ENCODE measurements around the gene FOXP4.

FOXP4 gene

DNA sequence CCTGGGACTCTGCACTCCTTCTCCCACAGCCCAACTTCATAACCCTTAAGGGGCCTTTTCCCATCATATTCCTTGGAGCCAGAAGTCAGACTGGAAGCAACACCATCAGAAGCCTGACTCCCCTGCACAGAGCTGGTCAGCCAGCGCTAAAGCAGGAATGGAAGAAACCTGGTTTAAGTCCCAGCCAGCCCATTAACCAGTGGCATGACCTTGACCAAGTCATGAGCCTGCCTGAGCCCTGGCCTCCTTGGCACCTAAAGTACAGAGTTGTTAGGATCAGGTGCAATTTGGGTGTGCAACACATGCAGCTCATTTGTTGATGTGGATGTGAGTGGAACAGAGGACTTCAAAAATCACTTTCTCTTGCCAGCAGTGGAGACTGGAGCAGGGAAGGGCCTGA lies 20.8 kb downstream of the FOXP4 start:
- Histone ChIP-seq H3K27ac (ENCODE audit: low read depth, low read length, poor library complexity, severe bottlenecking) (no peak overlapping the region), H3K27me3 (ENCODE audit: insufficient read depth, low read length) (no peaks in the 10 kb centered on the region), H3K4me2 (ENCODE audit: low read length) (no peak overlapping the region), H3K79me2 (ENCODE audit: insufficient read depth, low read length) (no peaks in the 10 kb centered on the region), H3K36me3 (ENCODE audit: insufficient read depth, low read length) (no peaks in the 10 kb centered on the region), H3K9me2 (ENCODE audit: low read depth, low read length) (no peaks in the 10 kb centered on the region), H3K4me3 (ENCODE audit: low read depth, low read length, poor library complexity, severe bottlenecking) (no peak overlapping the region), H3F3A (ENCODE audit: insufficient read depth, low read length) (no peaks in the 10 kb centered on the region), H3K9ac (ENCODE audit: low read length) (no peak overlapping the region), H2AFZ (ENCODE audit: low read length) (no peak overlapping the region), H3K9me3 (ENCODE audit: low read length) (no peaks in the 10 kb centered on the region), H4K20me1 (ENCODE audit: insufficient read depth, low read length) (no peaks in the 10 kb centered on the region), H3K4me1 (ENCODE audit: insufficient read depth, low read length, severe bottlenecking) (no peaks in the 10 kb centered on the region)
- TF ChIP-seq, protein P1, sequence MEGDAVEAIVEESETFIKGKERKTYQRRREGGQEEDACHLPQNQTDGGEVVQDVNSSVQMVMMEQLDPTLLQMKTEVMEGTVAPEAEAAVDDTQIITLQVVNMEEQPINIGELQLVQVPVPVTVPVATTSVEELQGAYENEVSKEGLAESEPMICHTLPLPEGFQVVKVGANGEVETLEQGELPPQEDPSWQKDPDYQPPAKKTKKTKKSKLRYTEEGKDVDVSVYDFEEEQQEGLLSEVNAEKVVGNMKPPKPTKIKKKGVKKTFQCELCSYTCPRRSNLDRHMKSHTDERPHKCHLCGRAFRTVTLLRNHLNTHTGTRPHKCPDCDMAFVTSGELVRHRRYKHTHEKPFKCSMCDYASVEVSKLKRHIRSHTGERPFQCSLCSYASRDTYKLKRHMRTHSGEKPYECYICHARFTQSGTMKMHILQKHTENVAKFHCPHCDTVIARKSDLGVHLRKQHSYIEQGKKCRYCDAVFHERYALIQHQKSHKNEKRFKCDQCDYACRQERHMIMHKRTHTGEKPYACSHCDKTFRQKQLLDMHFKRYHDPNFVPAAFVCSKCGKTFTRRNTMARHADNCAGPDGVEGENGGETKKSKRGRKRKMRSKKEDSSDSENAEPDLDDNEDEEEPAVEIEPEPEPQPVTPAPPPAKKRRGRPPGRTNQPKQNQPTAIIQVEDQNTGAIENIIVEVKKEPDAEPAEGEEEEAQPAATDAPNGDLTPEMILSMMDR (IDR thresholded peaks at IDR 0.05; ENCODE audit: low read length), result no peak
- no peak for TF ChIP-seq EZH2 (IDR thresholded peaks at IDR 0.05; ENCODE audit: borderline replicate concordance, low read length)

DNA sequence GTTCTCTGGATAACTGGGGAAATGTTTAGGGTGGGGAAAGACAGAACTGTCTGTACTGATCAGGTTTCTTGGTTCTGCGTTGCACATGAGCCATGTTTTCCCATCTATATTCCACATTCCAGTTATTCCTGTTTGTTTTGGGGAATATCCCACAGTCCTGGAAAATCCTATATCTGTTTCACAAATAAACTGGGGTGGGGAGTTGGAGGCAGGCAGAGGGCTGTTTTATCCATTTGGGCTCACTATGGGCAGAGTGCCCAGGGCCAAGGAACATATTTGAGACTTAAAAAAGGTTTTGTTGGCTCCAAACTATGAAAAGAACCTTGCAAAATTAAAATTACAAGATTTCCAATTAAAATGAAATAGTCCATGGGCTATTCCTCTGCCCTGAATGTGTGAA lies 21.5 kb downstream of the FOXP4 start:
- no peak overlapping the region for H3K27ac ChIP-seq (ENCODE audit: low read depth, low read length, poor library complexity, severe bottlenecking)
- H3K9me2 ChIP-seq (ENCODE audit: low read depth, low read length), result no peaks in the 10 kb centered on the region
- H3K27me3 ChIP-seq (ENCODE audit: insufficient read depth, low read length), result no peaks in the 10 kb centered on the region
- no peaks in the 10 kb centered on the region for H3K4me1 ChIP-seq (ENCODE audit: insufficient read depth, low read length, severe bottlenecking)
- H2AFZ ChIP-seq (ENCODE audit: low read length), result no peak overlapping the region
- H3K9me3 ChIP-seq (ENCODE audit: low read length), result no peaks in the 10 kb centered on the region
- H3F3A ChIP-seq (ENCODE audit: insufficient read depth, low read length), result no peaks in the 10 kb centered on the region
- no peak overlapping the region for H3K4me3 ChIP-seq (ENCODE audit: low read depth, low read length, poor library complexity, severe bottlenecking)
- H3K79me2 ChIP-seq (ENCODE audit: insufficient read depth, low read length), result no peaks in the 10 kb centered on the region
- H3K4me2 ChIP-seq (ENCODE audit: low read length), result no peak overlapping the region
- no peaks in the 10 kb centered on the region for H3K36me3 ChIP-seq (ENCODE audit: insufficient read depth, low read length)
- no peak overlapping the region for H3K9ac ChIP-seq (ENCODE audit: low read length)
- H4K20me1 ChIP-seq (ENCODE audit: insufficient read depth, low read length), result no peaks in the 10 kb centered on the region
- TF ChIP-seq, protein P1 (IDR thresholded peaks at IDR 0.05; ENCODE audit: low read length), result no peak
- no peak for TF ChIP-seq EZH2 (IDR thresholded peaks at IDR 0.05; ENCODE audit: borderline replicate concordance, low read length)

DNA sequence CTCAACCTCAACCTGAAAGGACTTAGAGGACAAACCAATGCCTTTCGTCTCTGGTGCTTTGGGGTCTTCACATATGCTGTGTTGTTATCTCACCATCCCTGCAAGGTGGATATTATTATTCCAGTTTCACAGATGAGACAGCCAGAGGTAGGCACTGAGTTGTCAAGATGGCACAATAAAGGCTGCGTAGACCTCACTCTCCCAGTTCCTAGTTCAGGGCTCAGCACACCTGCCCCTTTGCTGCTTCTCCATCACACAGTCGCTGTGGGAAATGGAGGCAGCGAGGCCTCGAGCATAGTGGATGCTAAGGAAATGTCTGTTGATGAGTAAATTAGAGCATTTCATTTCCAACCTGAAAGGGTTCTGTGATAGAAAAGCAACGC lies 22.0 kb downstream of the FOXP4 start:
- H3K4me1 ChIP-seq (ENCODE audit: insufficient read depth, low read length, severe bottlenecking), result no peaks in the 10 kb centered on the region
- H3K4me2 ChIP-seq (ENCODE audit: low read length), result no peak overlapping the region
- H4K20me1 ChIP-seq (ENCODE audit: insufficient read depth, low read length), result no peaks in the 10 kb centered on the region
- H3K27ac ChIP-seq (ENCODE audit: low read depth, low read length, poor library complexity, severe bottlenecking), result no peak overlapping the region
- H3F3A ChIP-seq (ENCODE audit: insufficient read depth, low read length), result no peaks in the 10 kb centered on the region
- H3K9me2 ChIP-seq (ENCODE audit: low read depth, low read length), result no peaks in the 10 kb centered on the region
- H3K9me3 ChIP-seq (ENCODE audit: low read length), result no peaks in the 10 kb centered on the region
- no peaks in the 10 kb centered on the region for H3K27me3 ChIP-seq (ENCODE audit: insufficient read depth, low read length)
- H2AFZ ChIP-seq (ENCODE audit: low read length), result no peak overlapping the region
- H3K9ac ChIP-seq (ENCODE audit: low read length), result no peak overlapping the region
- H3K36me3 ChIP-seq (ENCODE audit: insufficient read depth, low read length), result no peaks in the 10 kb centered on the region
- no peak overlapping the region for H3K4me3 ChIP-seq (ENCODE audit: low read depth, low read length, poor library complexity, severe bottlenecking)
- TF ChIP-seq EZH2 (IDR thresholded peaks at IDR 0.05; ENCODE audit: borderline replicate concordance, low read length), result no peak
- TF ChIP-seq, protein P1 (IDR thresholded peaks at IDR 0.05; ENCODE audit: low read length), result no peak
- no peaks in the 10 kb centered on the region for H3K79me2 ChIP-seq (ENCODE audit: insufficient read depth, low read length)

All from OCI-LY1 (cell line).